OCI-M1 (cell line): ENCODE results near the gene KRT82.
"Not testable (repeated sequence)": the region's sequence is repeated elsewhere in the genome, so short reads cannot be mapped to it uniquely, and the experiment has no call there.

Experiments
- DNase-seq: peaks from one replicate; lab custom pipeline; 2025; lab: John Stamatoyannopoulos, UW

KRT82 gene

DNA sequence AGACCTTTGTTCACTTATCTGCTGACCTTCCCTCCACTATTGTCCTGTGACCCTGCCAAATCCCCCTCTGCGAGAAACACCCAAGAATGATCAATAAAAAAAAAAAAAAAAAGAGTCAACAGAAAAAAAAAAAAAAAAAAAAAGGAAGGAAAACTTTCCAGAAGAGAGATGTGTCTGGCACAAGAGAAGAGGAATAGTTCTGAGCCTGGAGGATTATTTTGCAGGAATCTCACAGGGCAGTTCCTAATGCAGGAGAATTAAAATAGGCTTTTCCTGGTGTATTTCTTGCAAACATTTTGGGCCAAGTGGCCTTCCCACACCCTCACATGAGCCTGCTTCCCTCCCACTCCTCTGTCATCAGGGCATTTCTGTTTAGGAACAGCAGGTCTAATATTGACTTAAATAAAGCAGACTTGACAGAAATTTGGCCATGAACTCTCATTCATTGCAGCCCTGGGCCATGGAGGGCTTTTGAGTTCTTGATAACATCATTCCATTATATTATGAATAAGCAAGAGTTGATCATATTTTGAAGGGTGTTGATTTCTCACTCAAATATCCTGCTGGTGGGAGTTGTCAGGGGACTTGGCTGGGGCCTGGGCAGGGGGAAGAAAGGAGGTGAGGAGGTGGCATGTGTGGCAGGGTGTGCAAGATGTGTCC, 4.6 kb upstream of the KRT82 start:
- not testable (repeated sequence) for DNase-seq

DNA sequence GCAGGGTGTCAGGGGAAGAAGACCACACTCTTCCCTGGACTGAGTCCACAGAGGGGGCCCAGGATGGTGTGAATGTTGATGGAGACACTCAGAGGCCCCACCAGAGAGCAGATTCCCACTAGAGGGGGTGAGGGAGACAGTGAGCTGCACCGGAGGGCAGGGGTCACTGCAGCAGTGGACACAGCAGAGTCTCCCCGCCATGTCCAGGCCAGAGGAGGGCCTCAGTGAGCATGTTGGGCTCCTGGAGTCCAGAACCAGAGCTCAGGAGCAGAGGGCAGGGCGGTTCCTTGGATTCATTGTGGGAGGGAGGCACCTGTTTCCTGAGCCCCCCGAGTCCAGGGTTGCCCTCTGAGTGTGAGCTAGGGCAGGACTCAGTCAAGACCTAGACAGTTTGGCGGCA, 1.8 kb upstream of the KRT82 start:
- no peak for DNase-seq

GRCh38 chr12:52404951-52405350, 1.2 kb downstream of the KRT82 start:
- no peak for DNase-seq

DNA sequence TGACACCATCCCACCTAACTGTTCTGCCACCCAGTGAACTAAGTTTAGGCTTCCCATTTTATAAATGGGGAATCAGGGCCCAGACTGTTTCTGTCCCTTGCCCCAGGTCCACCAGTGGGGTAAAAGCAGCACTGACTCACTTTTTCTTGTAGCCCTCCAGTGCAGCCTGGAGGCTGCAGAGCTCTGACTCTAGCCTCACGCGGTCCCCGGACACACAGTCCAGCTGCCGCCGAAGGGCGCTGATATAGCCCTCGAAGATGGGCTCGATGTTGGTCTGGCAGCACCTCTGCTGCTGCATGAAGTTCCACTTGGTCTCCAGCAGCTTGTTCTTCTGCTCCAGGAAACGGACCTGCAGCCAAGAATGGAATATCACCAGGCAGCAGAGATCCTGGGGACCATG, 2.6 kb downstream of the KRT82 start:
- no peak for DNase-seq

DNA sequence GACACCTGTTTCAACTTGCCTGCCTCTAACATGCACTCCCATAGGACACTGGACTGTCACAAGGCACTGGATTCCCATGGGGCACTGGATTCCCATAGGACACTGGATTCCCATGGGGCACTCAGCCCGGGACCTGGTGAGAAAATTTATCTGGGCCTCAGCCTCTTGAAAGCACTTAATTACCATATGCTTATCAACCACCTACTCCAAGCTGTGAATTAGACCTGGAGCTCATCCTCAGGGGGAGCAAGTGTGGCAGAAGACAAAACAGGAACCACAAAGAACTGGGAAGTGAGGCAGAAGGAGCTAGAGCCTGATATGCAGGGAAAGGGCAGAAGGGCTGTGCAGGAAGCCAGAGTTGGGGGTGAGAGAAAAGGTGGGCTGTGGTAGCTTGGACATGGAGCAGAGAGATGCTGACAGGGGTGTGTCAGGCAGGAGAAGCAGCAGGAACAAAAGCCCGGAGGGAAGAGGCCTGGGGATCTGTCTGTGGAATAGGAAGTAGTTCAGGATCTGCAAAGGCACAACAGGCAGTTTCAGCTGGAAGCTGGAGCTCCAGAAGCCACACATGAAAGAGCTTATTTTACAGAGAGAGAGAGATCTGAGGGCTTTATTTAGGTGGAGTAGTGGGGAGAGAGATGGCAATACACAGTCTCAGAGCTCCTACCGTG, 3.1 kb downstream of the KRT82 start:
- DNase-seq = no peak

- no peak for DNase-seq
These were observed 3.8 kb downstream of the KRT82 start for GRCh38 chr12:52402377-52402776.

DNA sequence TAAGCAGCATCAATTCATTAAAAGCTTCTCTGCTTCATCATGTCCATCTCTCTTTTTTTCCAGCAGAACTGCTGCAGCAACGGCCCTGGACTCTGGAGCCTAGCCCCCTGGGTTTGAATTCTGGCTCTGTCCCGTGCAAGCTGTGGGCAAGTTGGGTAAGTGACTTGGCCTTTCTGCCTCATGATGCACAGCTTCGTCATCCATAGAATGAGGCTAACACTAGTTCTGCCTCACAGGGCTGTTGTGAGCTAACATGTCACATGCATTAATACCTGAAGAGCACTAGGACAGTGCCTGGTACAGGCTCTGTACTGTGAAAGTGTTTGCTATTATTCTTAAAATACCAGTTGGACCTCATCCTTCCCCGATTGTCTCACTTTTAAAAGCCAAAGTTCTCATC, 4.2 kb downstream of the KRT82 start:
- no peak for DNase-seq

DNA sequence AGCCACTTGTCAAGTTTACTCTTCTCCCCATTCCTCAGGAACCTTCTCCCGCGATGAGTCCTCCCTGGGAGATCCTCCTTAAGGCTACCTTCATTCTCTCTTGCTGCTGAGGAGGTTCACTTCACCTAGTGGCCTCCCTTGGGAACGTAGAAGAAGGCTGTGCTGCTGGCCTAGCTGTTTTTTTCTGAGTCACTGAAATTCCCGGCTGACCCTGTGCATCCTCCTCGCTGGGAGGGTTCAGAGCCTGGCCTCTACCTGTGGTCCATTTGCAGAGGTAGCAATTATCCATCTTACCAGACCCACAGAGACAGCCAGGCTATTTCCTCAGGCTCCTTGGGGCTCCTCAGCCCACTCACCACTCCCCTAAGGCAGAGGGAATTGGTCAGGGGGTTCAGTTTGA, 4.6 kb downstream of the KRT82 start:
- no peak for DNase-seq

- DNase-seq = no peak
These were observed 5.2 kb downstream of the KRT82 start for GRCh38 chr12:52400906-52401305.

GRCh38 chr12:52399756-52400155, 6.4 kb downstream of the KRT82 start:
- DNase-seq = no peak

DNA sequence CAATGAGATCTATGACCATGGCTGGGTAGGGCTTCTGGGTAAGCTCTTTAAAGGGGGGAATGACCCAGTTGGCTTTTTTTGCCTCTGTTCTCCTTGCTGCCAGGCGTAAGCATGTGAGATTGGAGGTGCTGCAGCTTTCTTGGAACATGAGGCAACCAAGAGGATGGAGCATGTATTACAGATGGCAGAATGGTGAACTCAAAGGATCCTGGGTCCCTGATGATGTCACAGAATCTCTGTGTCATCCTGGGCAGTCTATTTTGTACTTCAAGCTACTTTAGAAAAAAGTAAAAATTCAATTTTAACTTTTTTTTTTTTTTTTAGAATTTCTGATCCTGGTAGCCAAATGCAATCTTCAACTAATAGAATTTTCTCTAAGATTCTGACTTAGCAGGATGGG, 8.0 kb downstream of the KRT82 start:
- DNase-seq = no peak

GRCh38 chr12:52396656-52397055, 9.5 kb downstream of the KRT82 start:
- DNase-seq = no peak

DNA sequence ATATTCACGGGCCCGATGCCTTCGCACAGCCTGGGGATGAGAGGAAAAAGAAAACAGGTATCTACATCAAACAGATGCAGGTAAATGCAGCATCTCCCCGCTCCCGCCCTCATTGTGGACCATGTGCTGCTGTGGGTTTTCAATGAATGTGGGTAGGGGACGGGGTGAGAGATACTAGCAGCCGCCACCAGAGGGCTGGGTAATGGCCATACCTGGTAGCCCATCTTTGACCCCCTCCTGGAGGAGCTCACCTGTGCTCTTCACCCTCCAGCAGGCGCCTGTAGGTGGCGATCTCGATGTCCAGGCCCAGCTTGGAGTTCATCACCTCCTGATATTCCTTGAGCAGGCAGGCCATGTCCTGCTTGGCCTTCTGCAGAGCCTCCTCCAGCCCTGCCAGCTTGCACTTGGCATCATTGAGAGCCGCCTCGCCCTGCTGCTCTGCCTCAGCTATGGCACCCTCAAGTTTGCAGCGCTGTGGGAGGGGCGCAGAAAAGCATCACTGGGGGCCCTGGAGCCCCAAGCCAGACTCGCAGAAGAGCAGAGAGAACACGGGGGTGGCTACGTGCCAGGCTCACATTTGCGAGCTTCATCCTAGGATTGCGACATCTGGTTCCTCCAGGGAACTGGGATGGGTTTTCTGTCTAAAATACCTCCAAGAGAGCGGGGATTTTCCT, 10.2 kb downstream of the KRT82 start:
- DNase-seq = no peak

DNA sequence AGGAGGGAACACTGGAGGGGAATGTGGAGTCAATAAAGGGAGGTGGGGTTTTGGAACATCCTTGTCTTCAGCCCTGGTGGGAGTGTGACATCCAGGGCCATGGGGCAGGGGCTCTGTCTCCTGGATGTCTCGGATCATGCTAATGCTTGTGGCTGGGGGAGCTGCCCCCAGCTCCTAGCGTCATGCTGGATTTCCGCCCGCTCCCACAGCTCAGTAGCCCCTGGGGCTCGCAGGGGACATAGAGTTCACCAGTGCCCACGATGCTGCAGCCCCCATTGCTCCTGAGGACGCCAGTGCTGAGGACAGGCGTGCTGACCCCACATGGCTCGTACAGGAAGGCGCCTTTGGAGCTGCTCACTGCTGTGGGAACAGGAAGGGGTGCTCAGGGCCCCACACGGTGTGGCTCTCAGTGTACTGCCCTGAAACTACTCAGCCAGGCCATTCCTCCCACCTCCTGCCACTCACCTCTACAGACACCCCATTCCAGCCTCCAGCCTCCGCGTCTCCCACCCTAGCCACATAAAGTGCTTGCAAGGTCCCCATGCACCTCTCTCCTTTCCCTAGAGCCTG, 11.2 kb downstream of the KRT82 start:
- no peak for DNase-seq

- DNase-seq = no peak
These were observed 13.6 kb downstream of the KRT82 start for GRCh38 chr12:52392465-52393007.

- DNase-seq = no peak
These were observed 14.5 kb downstream of the KRT82 start for GRCh38 chr12:52391618-52392002.

GRCh38 chr12:52390739-52391617, 15.2 kb downstream of the KRT82 start:
- DNase-seq = peak; percentile 5

- no peak for DNase-seq
These were observed 16.6 kb downstream of the KRT82 start for GRCh38 chr12:52389313-52390207.

- no peak for DNase-seq
These were observed 18.3 kb downstream of the KRT82 start for GRCh38 chr12:52387859-52388258.

- no peak for DNase-seq
These were observed 20.9 kb downstream of the KRT82 start, which contains the start of gene KRT84 for GRCh38 chr12:52385226-52385702. TSS of gene KRT84 (minus strand) at chr12:52385652. CDS start at chr12:52385585, 67 bp downstream.
